ENCODE data around the gene MTA2. TPM values are rescaled to one million over a fixed set of nuclear protein-coding genes. Genes with fewer than 3 reads are reported as not detected.

Gene MTA2
- total and polyA plus RNA-seq, 11 donors, result 18.4 to 55.3 (median 33.7) TPM

- no peak for ATAC-seq
- peaks cover 0 to 97% (median 74%) of the 10 kb centered on the region in 9 donors for H3K36me3 ChIP-seq
- 80 to 86% (median 83%) methylated on average over 18 of the region's 18 CpGs for WGBS, 4 donors
- H3K27me3 ChIP-seq, result no peaks in the 10 kb centered on the region
- intact Hi-C loops (cut with DNase I), result no loop called here
- no peak overlapping the region for H3K4me3 ChIP-seq
- peak in 1 of 5 donors; percentile 17 for DNase-seq
- TF ChIP-seq POLR2A (IDR thresholded peaks at IDR 0.05) (no peak), CTCF (IDR thresholded peaks at IDR 0.05) (no peak)
- no peaks in the 10 kb centered on the region for H3K9me3 ChIP-seq
- H3K4me1 ChIP-seq, result peaks cover 0 to 20% (median 4%) of the 10 kb centered on the region in 12 donors
- H3K27ac ChIP-seq, result no peak overlapping the region
Observed at GRCh38 chr11:62580959-62581715, 20.5 kb downstream of the MTA2 start.

GRCh38 chr11:62579252-62579651, 22.4 kb downstream of the MTA2 start:
- no peaks in the 10 kb centered on the region for H3K9me3 ChIP-seq
- no peak overlapping the region for H3K4me3 ChIP-seq
- no peak for ATAC-seq
- H3K4me1 ChIP-seq, result peaks cover 0 to 39% (median 20%) of the 10 kb centered on the region in 12 donors
- intact Hi-C loops (cut with DNase I), result no loop called here
- DNase-seq, result no peak
- TF ChIP-seq CTCF (IDR thresholded peaks at IDR 0.05) (no peak), POLR2A (IDR thresholded peaks at IDR 0.05) (no peak)
- H3K27ac ChIP-seq, result peak overlapping the region in 3 of 12 donors; percentile 69 to 84 (median 76)
- peaks cover 0 to 85% (median 66%) of the 10 kb centered on the region in 9 donors for H3K36me3 ChIP-seq
- 93 to 95% (median 94%) methylated on average over 2 of the region's 2 CpGs for WGBS, 4 donors
- H3K27me3 ChIP-seq, result no peaks in the 10 kb centered on the region

- 97 to 100% (median 98%) methylated on average over 11 of the region's 11 CpGs for WGBS, 4 donors
- Histone ChIP-seq H3K36me3 (peaks cover 0 to 79% (median 60%) of the 10 kb centered on the region in 9 donors), H3K9me3 (no peaks in the 10 kb centered on the region), H3K27me3 (no peaks in the 10 kb centered on the region), H3K4me3 (no peak overlapping the region), H3K27ac (peak overlapping the region in 9 of 12 donors; percentile 9 to 95 (median 84)), H3K4me1 (peaks cover 0 to 40% (median 20%) of the 10 kb centered on the region in 12 donors)
- ATAC-seq (no peak), DNase-seq (no peak)
- TF ChIP-seq POLR2A (IDR thresholded peaks at IDR 0.05) (no peak), CTCF (IDR thresholded peaks at IDR 0.05) (no peak)
- intact Hi-C loops (cut with DNase I), result no loop called here
Observed at GRCh38 chr11:62578541-62578940, 23.1 kb downstream of the MTA2 start.

GRCh38 chr11:62577046-62577714, 24.5 kb downstream of the MTA2 start:
- Histone ChIP-seq H3K27me3 (no peaks in the 10 kb centered on the region), H3K4me3 (peak overlapping the region in 6 of 12 donors; percentile 14 to 88 (median 74)), H3K27ac (peak overlapping the region; percentile 68 to 98 (median 90)), H3K36me3 (peaks cover 0 to 72% (median 58%) of the 10 kb centered on the region in 9 donors), H3K9me3 (no peaks in the 10 kb centered on the region), H3K4me1 (peaks cover 6 to 48% (median 27%) of the 10 kb centered on the region in 12 donors)
- intact Hi-C loops (cut with DNase I), result no loop called here
- peak in 4 of 5 donors; percentile 57 to 78 (median 76) for DNase-seq
- peak in 3 of 4 donors; percentile 4 to 58 (median 8) for ATAC-seq
- no peak for TF ChIP-seq CTCF (IDR thresholded peaks at IDR 0.05)
- no peak for TF ChIP-seq POLR2A (IDR thresholded peaks at IDR 0.05)
- WGBS, 4 donors, result 50 to 67% (median 59%) methylated on average over 12 of the region's 12 CpGs
